NCI-H2029 treated with DMSO at 0.1 percent for 48 hours (cell line): Measurements from ENCODE around the gene PIGC.

ENCODE experiments used
- DNase-seq: peaks from one replicate; lab custom pipeline; 2025; lab: John Stamatoyannopoulos, UW

Gene PIGC

DNA sequence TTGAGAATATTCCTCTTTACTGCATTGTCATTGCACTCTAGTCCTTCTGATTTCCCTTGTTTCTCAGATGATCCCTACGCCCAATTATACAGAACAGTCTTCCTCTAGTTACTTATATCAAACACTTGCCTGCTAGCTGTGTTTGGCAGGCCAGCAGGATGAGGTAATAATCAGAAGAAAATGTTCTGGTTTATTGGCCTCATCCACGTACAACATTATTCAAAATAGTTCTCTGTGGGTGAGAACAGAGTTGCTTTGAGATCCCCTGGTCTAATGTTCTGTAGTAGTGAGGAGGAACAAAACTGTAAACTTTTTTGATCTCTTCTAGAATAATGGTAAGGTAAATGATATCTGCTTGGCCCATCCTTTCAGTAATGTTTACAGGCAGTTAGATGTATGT, 45.7 kb downstream of the PIGC start:
- no peak for DNase-seq

DNA sequence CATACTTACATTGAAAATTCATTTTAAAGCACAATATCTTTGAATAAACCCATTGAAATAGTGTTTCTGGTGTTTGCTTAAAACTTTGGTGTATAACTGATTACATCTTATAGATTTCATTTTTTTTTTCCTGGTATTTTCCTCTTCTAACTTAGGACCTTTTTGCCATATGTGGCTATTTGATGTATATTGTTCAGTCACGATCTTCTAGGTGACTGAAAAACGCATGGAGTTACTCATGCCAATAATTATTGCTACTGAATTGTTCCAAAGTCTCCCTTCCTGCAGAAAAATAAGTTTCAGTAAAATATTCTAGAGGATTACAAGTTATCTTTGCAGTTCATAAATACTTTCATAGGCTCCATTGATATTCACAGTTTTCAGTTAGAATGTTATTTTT, 46.2 kb downstream of the PIGC start:
- DNase-seq, result no peak

DNA sequence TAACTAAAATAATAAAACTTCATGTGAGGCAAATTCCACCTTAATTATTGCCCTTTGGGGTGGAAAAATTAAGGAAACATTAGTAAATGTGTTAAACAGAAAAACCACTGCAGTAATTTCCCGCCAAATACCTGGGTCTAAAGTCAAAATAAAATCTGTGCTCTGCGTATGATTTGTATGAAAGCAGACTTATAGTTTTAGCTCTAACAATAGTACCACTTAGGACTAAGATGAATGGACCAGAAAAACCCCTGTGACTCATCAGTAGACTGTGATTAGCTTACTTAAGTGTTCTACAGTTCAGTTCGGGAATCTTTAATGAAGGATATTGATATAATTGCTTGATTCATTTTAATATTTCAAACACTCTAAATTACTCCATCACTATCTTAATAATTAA, 46.6 kb downstream of the PIGC start:
- no peak for DNase-seq

DNA sequence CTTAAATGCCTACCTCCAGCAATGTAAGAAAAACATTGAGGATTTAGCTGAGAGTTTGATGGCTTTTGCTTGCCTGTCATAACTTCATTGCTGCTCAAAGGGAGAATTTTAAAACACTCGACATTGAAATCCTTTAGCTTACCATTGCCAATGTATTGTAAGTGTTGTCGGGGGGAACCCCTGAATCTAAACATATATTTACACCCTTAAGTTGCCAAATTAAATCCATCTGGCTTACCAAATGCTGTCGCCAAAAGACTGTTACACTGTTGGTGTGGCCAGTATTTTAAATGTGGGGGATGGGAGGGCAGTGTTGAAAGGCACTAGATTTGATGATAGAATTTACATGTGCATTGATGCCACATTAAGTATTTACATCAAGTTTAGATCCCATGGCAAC, 48.3 kb downstream of the PIGC start:
- DNase-seq, result no peak

DNA sequence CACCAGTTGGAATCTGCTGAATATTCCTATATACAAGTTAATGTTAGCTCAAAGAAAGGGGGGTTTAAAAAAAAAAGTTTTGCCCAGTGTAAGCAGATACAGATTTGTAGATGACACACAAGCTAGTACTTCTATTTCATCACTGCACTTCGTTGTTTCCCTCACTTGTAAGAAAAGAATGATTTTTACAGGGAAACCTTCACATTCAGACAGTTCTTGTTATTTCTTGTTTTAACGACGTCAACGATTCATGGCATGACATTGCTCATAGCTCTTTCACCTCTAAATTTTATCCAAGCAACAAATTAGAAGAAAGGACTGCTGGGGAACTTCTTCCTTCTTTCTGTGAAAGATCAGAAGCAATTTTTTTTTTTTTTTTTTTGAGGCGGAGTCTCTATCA, 49.1 kb downstream of the PIGC start:
- no peak for DNase-seq

DNA sequence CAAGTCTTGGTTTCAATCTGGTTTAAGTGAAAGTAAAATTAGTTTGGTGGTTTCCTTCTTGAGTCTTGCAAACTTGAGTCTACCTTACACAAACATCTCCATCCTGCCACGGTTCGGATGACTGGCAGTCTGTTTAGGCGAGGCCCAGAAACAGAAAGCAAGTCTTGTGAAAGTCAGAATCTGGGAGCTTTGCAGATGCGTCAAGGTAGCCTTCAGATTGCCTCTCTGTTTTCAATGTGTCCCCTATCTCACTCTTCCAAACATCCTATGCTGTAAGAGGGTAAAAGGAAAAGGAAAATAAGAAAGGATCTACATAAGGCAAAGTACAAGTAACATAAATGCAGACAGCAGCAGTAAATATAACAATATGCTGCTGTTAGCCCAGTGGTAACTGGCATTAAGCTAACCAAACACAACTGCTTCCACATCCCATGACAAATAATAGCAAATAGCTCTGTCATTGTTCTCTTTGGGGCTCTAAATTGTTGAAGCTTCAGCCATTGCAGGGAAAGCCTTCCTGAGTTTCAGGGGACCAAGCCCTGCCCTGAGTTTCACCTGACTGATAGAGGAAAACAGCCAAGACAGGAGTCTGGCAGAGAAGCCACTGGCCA, 49.6 kb downstream of the PIGC start:
- no peak for DNase-seq

DNA sequence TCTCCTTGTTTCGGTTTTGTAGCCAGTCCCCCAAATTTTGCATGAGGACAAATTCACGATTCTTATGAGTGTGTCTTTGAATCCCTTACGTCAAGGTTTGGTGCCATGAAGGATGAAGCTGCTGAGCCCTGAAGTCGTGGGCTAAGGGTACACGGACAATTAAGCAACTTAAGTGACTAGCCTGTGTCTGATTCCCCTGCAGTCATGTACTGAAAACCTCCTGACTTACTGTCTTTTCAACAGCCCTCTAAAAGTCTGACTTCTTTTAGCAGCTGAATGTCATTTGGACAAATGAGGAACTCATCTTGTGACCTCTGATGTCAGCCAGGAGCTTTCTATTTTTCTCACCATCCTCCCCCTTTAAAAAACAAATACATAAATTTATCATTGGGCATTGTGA, 50.5 kb downstream of the PIGC start:
- no peak for DNase-seq

DNA sequence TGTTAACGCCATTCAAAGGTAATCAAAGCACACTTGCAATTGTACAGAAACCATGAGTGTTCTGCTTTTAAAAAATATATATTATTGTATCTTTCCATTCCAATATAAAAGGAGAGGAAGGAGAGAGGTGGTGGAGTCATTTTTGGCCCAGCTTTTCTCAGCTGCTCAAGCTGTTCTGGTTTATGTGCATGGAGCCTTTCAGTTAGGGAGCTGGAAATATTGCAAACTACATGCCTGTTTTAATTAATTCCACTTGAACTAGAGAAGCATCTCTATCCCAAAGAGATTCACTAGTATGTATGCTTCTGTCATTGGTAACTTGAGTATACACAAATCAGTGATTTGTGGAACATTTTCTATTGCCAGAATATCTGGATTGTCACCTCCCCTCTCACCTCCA, 51.9 kb downstream of the PIGC start:
- DNase-seq, result no peak
